Raji (cell line): ENCODE data around the gene LRRC45.

ENCODE experiments used
- POLR2A ChIP-seq: IDR thresholded peaks from 2 replicates; pipeline ENCODE4 v1.6.1; 2011; ENCODE audit warnings: low read depth, low read length, control low read depth; ENCODE audit not compliant: insufficient read depth

The LRRC45 gene

DNA sequence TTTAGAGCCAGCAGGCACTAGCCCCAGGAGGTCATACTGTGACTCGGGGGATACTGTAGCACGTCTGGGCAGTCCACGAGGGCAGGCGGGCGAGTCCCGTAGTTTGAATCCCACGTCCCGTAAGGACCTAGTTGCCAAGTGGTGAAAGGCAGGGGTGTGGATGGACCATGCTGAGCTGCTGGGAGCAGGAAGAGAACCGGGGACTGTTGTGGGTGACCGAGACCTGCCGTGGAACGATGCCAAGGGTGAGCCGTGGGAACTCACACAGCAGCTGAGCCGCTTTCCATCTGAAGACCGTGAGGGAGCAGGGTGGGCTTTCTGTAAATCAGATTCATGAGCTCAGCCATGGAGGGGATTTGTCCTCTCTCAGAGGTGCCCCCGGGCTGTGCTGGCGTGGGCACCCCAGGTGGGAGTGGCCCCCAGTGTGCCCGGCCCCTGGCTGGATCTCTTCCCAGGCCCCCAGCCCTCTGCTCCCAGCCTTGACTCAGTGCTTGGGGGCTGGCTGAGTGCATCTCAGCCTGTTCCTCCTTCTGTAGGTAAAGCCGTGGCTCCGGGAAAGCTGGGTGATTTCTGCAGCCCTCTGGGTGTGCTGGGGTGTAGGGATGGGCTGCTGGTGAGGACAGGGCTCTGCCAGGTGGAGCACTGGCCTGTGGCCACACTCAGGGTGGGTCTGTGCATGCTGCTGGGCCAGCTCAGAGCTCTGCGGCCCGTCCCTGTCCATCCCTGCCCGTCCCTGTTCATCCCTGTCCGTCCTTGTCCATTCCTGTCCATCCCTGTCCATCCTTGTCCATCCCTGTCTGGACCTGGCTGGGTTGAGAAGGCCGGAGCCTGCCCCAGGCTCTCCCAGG, 32.0 kb upstream of the LRRC45 start:
- TF ChIP-seq POLR2A, result no peak

DNA sequence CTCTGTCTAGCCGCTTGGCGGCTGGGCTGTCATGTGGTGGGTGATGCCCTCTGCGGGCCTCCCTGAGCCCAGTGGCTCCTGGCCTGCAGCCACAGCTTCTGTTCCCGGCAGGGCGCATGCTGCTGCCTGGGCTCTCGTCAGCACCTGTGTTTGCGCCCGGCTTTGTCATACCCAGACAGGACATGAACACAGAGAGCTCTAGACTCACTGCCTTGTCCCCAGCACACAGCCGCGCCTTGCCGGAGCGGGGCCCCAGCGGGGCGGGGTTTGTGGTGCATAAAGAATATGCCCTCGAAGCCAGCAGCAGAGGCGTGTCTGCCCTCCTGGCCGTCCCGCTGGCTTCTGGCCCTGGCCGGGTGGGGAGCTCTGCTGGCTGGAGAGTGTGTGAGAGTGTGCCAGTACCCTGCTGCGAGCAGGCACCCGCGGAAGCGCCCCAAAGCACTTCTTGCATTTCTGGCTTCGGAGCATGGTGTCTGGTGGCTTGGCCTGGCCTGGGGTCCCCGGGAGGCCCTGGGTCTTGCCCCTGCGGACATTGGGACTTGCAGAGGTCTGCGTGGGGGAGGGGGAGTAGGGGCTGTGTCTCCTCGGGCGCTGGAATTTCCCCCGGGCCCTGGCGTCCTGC, 31.3 kb upstream of the LRRC45 start:
- no peak for TF ChIP-seq POLR2A

DNA sequence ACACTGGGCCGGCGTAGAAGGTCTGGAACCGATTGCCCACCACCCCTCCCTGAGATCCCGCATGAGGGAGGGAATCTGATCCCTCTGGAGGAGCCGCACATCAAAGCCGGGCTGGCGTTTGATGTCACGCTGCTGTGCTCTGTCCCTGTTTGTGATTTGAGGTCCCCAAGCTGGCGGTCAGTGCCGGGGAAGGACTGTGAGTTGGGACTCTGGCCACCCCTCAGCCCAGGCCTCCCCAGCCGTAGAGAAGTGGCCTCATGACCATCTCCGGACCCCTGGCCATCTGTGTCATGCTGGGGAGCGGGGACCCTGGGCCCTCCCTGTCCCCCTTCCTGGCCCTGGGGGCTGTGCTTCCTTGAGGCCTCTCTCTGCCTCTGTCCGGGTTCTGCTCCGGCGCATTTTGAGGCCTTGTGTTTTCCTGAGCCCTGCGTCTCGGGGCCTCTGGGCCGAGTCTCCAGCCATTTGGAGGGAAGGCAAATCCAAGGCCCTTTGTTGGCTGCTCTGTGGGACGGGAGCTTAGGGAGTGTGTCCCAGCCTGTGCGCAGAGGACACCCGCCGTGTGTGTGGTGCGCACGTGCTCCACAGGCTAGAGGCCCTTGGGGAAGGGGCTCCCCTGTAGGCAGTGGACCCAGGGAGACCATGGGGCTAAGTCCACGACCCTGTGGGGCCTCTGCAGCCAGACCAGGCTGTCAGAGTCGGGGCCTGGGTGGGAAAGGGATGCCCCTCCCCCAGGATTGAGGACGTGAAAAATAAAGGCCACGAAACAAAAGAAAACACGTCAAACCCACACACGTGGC, 30.6 kb upstream of the LRRC45 start:
- no peak for TF ChIP-seq POLR2A

DNA sequence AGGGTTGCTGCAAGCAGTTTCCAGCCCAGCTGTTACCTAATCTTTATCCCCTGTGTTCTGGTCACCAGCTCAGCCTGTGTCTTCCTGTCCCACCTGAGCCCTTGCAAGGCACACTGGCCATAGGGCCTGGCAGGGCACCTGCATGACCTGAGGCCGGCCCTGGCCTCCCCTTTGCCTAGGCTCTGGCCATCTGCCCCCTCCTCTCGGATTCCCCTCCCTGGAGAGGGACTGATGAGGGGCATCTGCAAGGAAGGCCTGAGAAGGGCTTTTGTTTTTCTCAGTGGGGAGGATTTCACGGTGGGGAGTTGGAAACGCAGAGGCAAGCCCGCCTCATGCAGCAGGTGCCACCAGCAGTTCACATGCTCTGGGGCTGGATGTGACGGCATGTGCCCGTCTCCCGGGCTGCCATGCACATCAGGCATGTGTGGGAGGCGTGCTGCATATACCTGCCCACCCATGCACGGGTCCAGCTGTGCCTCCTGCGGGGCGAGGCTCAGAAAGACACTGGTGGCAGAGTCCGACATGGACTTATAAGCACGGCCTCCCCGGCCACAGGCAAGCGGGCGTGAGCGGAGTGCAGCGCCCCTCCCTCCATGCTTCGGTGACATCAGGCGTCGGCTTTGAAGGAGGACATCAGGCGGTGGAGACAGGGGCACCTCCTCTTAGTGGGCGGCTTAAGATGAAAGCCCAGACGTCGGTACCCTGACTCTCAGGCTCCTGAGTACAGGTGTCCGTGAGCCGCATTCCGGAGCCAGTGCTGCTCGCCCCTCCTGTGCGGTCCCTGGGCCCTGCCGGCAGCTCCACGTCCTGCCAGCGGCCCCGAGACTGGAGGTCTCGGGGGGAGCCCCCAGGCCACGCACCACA, 29.1 kb upstream of the LRRC45 start:
- TF ChIP-seq POLR2A, result no peak

DNA sequence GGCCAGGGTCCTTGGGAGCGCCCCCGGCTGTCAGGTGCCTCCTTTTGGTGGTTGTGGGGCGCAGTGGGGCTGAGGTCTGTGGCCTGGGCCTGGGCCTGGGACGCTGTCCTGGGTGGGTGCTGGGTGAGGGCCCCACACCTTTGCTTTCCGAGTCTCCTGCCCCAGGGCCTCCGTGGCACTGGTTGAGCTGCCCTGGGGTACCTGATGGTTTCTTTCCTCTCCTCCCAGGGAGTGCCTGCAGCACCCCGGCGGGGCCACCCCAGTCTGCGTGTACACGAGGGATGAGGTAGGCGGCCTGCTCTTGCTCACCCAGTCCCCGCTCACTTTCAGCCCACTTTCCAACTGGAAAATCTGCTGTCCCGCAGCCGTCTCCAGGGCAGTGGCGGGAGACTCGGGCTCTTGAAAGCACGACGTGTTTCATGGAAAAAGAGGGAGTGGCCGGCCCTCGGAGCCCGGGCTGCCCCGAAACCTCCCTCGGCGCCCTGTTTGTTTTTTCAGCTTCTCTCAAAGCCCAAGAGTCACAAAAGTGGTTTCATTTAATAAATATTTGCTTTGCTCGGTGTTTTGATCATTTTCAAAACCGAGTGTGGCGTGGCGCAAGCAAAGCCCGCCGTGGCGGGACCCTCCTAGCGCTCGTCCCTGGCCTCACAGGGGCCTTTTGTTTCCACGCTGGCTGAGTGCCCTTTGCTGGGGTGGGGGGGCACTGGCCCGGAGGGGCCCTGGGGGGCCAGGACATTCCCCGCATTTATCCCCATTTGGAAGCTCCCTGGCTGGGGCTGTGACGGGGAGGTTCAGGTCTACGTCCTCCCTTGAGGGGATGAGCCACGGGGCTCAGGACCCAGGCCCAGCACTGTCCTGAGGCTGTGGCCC, 28.3 kb upstream of the LRRC45 start:
- TF ChIP-seq POLR2A, result no peak

DNA sequence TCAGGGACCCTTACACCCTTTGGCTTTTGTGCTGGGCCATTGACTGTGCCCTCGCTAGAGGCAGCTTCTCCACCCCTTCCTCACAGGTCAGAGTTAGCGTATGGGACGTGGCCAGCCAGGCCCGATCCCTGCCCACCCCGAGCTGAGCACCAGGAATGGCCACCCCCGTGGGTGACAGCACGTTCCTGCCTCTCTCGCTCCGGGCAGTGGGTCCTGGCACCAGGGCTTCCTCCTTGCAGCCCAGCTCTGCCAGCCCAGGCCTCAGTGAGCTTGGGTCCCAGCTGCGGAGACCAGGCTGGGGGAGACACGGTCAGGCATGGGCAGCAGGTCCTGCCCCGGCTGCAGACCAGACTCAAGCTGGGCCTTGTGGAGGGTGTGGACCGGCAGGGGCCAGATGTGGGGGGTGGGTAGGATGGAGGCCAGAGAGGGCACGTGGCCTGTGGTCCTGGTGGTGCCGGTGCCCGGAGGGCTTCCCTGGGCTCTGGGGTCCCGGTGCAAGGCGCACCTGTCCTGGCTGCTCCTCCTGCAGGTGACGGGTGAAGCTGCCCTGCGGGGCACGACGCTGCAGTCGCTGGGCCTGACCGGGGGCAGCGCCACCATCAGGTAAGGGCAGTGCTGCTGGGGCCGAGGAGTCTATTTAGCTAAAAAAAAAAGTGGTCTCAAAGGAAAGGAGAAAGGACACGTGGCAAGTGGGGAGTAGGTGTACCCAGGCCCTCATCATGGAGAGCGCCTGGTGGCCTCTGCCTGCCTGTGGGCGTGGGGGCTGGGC, 27.5 kb upstream of the LRRC45 start:
- no peak for TF ChIP-seq POLR2A

DNA sequence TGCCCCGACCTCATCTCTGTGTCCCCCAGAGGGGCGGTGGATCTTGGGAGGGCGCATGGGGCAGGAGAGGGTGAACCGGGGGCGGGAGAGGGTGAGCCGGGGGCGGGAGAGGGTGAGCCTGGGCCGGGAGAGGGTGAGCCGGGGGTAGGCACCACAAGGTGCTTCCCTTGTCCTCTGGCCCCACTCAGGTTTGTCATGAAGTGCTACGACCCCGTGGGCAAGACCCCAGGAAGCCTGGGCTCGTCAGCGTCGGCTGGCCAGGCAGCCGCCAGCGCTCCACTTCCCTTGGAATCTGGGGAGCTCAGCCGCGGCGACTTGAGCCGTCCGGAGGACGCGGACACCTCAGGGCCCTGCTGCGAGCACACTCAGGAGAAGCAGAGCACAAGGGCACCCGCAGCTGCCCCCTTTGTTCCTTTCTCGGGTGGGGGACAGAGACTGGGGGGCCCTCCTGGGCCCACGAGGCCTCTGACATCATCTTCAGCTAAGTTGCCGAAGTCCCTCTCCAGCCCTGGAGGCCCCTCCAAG, 26.8 kb upstream of the LRRC45 start:
- TF ChIP-seq POLR2A, result no peak

DNA sequence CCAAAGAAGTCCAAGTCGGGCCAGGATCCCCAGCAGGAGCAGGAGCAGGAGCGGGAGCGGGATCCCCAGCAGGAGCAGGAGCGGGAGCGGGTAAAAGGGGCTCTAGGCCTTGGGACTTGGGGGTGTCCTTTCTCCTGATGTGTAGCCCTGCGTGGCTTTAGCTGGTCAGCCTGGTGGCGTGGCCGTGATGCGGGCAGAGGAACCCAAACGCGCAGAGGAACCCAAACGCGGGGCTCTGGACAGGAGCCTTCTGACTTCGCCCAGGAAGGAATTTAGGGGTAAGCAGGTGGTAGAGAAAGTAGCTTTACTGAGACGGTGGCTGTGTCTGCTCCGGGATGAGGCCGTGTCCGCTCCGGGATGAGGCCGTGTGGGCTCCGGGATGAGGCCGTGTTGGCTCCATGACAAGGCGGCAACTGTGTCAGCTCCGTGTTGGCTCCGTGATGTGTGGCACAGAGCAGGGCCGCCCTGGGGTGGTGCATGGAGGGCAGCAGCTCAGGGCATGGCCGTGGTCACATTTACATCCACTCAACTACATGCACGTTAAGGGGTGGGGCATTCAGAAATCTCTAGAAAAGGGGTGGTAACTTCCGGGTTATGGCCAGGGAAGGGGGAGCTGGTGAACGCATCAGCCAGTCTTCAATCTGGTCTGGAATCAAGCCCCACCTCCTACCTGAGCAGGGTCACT, 26.2 kb upstream of the LRRC45 start:
- TF ChIP-seq POLR2A, result no peak

DNA sequence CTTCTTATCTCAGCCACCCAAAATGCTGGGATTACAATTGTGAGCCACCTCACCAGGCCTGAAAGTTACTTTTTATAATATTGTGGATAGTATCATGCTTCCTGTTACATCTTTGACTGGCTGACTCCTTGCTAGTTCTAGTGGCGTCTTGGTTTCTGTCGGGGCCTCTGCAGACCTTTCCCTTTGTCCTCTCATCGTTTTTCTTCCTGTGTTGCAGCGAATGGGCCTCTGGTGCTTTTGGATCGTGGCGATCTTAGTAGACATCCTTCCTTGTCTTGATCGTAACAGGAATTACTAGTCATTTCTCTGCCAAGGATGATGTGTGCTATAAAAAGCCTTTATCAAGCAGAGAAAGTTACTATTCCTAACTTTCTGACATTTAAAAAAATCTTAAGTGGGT, 24.9 kb upstream of the LRRC45 start:
- no peak for TF ChIP-seq POLR2A

DNA sequence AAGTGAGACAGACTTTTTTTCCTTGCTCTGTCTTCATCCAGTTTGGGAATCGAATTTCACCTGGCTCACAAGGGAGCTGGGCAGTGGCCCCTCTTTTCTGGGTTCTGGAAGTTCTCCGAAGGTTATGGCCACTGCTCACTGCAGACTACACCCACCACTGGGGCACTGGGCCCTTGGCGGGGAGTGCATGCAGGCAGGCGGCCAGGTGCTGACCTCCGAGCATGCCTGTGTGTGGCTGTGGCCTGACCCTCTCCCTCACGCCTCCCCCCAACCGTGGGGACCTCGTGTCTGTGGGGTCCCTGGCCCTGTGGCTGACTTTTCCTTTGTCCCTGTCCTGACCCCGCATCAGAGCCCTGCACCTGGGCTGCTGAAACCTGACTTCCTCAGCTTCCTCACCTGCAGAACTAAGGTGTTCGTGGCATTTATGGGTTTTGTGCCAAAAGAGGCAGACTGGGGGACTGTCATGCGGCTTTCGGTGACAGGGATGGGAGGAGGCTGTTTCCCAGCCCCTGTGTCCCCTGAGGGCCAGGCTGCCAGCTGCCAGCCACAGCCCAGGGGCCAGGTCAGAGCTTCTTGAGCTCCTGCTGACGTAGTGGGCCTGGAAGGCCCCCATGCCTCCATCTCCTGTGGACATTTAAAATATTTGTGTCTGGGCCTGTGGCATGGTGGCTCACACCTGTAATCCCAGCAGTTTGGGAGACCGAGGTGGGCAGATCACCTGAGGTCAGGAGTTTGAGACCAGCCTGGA, 24.2 kb upstream of the LRRC45 start:
- TF ChIP-seq POLR2A, result no peak

DNA sequence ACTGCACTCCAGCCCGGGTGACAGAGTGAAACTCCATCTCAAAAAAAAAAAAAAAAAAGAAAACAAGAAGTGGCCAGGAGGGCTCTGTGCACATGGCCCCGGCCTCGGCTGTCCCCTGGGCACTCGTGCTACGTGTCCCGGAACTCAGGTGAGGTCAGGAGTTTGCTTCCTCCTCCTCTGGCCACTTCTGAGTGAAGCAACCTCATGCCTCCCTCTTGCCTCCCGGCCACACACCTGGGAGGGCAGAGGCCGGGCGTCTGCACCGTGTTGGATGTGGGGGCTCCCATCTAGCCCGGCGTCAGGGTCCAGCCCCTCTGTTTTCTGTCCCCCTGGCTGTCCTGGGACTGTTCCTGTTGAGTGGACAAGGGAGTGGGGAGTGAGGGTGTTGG, 23.5 kb upstream of the LRRC45 start:
- no peak for TF ChIP-seq POLR2A

DNA sequence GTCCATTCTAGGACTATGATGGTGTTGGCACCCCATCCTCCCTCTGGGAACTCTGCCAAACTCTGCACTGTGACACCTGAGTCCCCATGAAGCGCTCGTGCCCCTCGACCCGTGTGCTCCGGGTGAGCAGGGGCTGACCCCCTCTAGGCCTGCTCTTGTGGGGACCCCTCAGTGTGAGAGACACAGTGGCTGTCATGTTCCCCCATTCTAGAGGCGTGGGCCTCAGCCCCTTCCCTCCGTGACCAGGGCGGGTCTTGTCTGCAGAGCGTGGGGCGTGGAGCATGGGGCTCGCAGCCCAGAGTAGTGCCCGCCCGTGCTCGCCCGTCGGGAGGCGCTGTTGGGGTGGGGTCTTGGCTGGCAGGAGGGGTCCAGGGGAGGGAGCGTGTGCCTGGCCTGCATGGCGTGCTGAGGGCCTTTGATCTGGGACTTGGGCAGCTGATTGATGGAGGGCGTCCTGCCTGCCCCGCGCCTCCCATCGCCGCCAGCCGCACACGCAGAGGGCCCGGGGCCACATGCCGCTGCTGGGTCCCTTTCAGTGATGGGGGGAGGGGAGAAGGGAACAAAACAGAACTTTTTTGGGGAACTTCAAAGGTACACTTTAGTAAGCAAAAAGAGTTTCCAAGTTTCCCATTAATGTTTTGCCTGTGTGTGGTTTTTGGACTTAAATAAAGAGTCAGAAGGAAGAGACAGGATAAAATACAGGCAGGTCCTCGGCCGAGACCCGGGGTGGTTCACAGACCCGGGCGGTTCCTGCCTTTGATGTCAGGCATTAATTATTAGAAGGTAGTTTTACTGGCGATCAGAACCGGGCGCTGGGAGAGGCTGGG, 22.9 kb upstream of the LRRC45 start:
- TF ChIP-seq POLR2A, result no peak
